Measurements from ENCODE around the gene SNAPIN.

GRCh38 chr1:153688276-153688675 is 29.8 kb downstream of the SNAPIN start:
- TF ChIP-seq CTCF (conservative IDR thresholded peaks at IDR 0.05; ENCODE audit: low read length) = no peak
- TF ChIP-seq EZH2phosphoT487 (IDR thresholded peaks at IDR 0.05; ENCODE audit: borderline replicate concordance) = no peak

All from Loucy (cell line).